RWPE1 (cell line): ENCODE measurements around the gene ZNF836.

ENCODE experiments used
- CTCF ChIA-PET: fragments of 350-600 bp; sonication (Branson Sonifier 250); formaldehyde crosslinking; extraction: SDS; loops from one replicate; lab custom pipeline; 2021; lab: Yijun Ruan, JAX
- POLR2A ChIA-PET: fragments of 400-600 bp; formaldehyde crosslinking; extraction: SDS; loops from one replicate; lab custom pipeline; 2020; ENCODE audit warnings: antibody characterized with exemption; ENCODE audit not compliant: low non-redundant PET; lab: Yijun Ruan, JAX
- DNase-seq: peaks from one replicate; pipeline ENCODE4 v3.0.0; 2012; ENCODE audit warnings: low spot score
- H3K27ac ChIP-seq: fragments of 450-650 bp; 2 replicates; pipeline ENCODE4 v1.5.1; 2017
- TF ChIP-seq, protein P1 (sequence below): fragments of 450-650 bp; conservative IDR thresholded peaks from 2 replicates; pipeline ENCODE4 v1.5.1; 2017; ENCODE audit warnings: low read depth, mild to moderate bottlenecking

The ZNF836 gene

DNA sequence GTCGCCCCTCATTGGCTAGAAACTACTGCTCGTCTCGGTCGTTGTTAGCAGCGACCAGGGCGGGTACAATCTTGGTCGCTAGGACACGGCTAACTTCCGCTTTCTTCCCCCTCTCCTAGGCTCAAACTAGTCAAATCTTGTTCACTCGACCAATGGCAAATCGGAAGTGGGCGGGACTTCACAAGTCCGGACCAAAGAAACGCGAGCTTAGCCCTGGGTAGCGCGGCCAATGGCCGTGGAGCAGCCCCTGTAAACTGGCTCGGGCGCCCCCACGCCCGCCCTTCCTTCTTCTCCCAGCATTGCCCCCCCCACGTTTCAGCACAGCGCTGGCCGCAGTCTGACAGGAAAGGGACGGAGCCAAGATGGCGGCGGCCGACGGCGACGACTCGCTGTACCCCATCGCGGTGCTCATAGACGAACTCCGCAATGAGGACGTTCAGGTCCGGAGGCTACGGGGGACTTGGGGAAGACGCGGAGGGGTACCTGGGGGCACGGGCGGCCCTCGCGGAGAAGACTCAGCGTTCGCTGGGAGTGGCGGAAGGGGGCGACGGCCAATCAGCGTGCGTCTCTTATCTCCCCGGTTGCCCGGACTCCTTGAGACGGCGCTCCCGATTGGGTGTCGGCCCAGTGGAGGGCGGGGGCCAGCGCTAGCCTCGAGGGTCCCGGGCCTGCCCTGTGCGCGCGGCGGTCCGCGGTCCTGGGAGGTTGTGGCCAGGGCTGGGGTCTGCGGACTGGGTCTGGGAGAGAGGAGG, 18.5 kb upstream of the ZNF836 start, which contains the start of gene PPP2R1A:
TSS of gene PPP2R1A (plus strand) at position 318 of the 752 bp plus-strand sequence. CDS start at position 363, 45 bp downstream.
- ChIA-PET CTCF (no interaction called here), POLR2A (interaction anchor here (0.6 to 1.2 kb wide), 7 partner anchors 10 to 826 kb away, joined by 3 to 6 read pairs (median 4); no protein-coding TSS in a partner anchor)
- TF ChIP-seq, protein P1, sequence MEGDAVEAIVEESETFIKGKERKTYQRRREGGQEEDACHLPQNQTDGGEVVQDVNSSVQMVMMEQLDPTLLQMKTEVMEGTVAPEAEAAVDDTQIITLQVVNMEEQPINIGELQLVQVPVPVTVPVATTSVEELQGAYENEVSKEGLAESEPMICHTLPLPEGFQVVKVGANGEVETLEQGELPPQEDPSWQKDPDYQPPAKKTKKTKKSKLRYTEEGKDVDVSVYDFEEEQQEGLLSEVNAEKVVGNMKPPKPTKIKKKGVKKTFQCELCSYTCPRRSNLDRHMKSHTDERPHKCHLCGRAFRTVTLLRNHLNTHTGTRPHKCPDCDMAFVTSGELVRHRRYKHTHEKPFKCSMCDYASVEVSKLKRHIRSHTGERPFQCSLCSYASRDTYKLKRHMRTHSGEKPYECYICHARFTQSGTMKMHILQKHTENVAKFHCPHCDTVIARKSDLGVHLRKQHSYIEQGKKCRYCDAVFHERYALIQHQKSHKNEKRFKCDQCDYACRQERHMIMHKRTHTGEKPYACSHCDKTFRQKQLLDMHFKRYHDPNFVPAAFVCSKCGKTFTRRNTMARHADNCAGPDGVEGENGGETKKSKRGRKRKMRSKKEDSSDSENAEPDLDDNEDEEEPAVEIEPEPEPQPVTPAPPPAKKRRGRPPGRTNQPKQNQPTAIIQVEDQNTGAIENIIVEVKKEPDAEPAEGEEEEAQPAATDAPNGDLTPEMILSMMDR = no peak
- peak; percentile 100 for DNase-seq
- peak within 1 kb of the TSS; percentile 95 for H3K27ac ChIP-seq

DNA sequence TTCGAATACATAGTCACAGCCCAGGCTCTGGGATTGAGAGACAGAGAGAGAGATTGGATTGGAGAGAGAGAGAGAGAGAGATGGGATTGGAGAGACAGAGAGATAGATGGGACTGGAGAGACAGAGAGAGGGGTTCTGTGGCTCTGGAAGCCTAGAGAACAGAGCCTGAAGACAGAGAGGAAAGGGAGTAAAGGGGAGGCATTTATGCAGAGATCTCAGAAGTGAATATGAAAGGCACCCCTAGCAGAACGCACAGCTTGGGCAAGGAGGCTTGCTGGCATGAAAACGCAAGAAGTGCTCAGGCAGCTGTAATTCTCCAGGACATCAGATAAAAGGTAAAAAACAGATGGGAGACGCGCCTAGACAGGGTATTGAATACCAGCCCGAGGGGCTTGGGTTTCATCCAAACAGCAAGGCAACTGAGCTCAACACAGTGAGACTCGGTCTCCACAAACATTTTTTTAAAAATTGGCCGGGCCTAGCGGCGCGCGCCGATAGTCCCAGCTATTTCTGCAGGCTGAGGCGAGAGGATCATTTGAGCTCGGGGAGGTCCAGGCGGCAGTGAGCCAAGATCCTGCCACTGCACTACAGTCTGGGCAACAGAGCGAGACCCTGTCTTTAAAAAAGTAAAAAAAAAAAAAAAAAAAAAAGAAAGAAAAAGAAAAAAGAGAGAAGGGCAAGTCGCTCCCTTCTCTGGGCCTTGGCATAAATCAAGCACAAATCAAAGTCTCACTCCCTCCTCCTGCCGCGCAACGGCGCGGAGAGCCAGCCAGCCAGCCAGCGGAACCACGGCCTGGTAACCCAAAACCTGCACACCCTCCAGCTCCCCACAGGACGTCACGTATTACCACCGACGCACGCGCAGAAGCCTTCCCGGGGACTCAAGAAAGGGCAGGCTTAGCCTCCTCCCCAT, 17.7 kb upstream of the ZNF836 start:
- TF ChIP-seq, protein P1 = no peak
- POLR2A ChIA-PET = interaction anchor here (0.6 to 1.2 kb wide), 7 partner anchors 11 to 825 kb away, joined by 3 to 6 read pairs (median 4); no protein-coding TSS in a partner anchor
- DNase-seq = no peak
- CTCF ChIA-PET = no interaction called here
- peak overlapping the region; percentile 95 for H3K27ac ChIP-seq

DNA sequence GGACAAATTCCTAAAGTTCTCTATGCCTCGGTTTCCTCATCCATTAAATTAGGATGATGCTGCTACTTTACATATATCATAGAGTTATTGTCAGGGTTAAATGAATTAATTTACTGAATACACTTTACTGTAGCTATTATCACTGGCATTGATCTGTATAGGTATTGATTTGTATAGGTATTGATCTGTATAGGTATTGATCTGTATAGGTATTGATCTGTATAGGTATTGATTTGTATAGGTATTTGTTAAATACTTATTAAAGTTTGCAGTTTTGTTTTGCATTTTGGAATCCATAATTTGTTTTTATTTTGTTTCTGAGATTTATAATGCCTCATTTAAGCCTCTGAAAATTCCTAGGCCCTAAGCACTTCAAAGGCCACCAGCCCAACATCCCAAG, 16.0 kb upstream of the ZNF836 start:
- H3K27ac ChIP-seq = peak overlapping the region; percentile 95; the same call in 1 of the 2 replicates
- ChIA-PET CTCF (no interaction called here), POLR2A (no interaction called here)
- TF ChIP-seq, protein P1 = no peak
- no peak for DNase-seq

DNA sequence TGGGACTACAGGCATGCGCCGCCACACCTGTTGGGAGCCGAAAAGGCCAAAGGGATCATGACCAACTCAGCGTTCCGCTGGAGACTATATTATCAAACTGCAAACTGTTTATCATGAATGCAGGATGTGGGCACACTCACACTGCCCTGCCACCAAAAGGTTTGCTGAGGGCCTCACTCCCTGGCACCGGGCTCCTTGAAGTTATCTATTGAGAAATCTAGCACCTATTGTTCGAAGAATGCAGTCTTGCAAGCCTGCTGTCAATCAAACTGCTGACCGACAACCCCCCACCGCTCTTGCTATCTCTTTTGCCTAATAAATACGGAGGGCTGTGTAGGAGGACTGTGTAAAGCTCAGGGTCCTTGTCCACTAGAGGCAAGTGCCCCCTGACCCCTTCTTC, 5.2 kb upstream of the ZNF836 start:
- CTCF ChIA-PET = interaction anchor here (0.6 kb wide), 1 partner anchor 26 kb away, joined by 5 read pairs; no protein-coding TSS in a partner anchor
- TF ChIP-seq, protein P1 = no peak
- POLR2A ChIA-PET = no interaction called here
- no peak overlapping the region for H3K27ac ChIP-seq
- DNase-seq = no peak

DNA sequence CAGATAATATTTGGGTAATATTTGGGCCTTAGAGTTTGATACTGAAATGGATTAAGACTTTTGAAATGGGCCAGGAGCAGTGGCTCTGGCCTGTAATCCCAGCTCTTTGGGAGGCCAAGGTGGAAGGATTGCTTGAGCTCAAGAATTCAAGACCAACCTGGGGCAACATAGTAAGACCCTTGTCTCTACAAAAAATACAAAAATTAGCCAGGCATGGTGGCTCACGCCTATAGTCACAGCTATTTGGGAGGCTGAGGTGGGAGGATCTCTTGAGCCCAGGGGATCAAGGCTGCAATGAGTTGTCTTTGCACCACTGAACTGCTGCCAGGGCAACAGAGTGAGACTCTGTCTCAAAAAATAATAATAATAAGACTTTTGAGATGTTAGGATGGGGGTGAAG, 926 bp upstream of the ZNF836 start:
- H3K27ac ChIP-seq = no peak overlapping the region
- ChIA-PET CTCF (interaction anchor here (0.6 kb wide), 1 partner anchor 63 kb away, joined by 3 read pairs; no protein-coding TSS in a partner anchor), POLR2A (no interaction called here)
- TF ChIP-seq, protein P1 = no peak
- DNase-seq = no peak

DNA sequence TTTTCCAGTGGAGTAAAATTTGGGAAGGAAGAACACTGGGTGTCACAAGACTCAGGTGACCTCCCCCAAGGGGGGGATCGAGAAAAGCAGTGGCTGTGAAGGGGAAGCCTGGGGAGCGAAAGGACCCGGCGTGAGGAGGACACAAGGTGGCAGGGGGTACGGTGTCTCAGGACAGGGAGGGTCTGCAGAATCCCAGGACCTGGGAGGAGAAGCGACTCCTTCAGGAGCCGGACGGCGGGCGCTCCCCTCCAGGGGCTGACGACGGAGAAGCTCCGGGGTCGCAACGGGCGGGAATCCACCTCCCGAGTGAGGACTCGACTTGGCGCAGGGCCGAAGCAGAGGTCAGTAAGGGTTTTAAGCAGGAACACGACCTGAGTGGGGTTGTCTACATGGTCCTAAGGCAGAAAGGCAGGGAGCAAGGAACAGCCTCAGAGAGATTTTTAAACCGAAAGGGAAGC, 529 bp downstream of the ZNF836 start:
- H3K27ac ChIP-seq = peak overlapping the region; percentile 83
- ChIA-PET POLR2A (no interaction called here), CTCF (no interaction called here)
- TF ChIP-seq, protein P1 = no peak
- peak; percentile 4 for DNase-seq
